HEK293T (cell line): Measurements from ENCODE around the gene HIVEP2.

Experiments used
- ARNT ChIP-seq: fragments of 450-650 bp; IDR thresholded peaks from 2 replicates; pipeline ENCODE4 v1.6.1; 2017; ENCODE audit warnings: mild to moderate bottlenecking
- BHLHE40 ChIP-seq: fragments of 450-650 bp; IDR thresholded peaks from 2 replicates; pipeline ENCODE4 v1.6.1; 2016; ENCODE audit warnings: mild to moderate bottlenecking, moderate library complexity, borderline replicate concordance
- ELF4 ChIP-seq: fragments of 450-650 bp; IDR thresholded peaks from 2 replicates; pipeline ENCODE4 v1.6.1; 2017; ENCODE audit warnings: antibody characterized with exemption
- FOXA1 ChIP-seq: fragments of 450-650 bp; IDR thresholded peaks from 2 replicates; pipeline ENCODE4 v1.6.1; 2016; ENCODE audit warnings: mild to moderate bottlenecking
- HDGF ChIP-seq: fragments of 450-650 bp; IDR thresholded peaks from 2 replicates; pipeline ENCODE4 v1.6.1; 2017; ENCODE audit warnings: antibody characterized with exemption, borderline replicate concordance
- NFRKB ChIP-seq: fragments of 450-650 bp; IDR thresholded peaks from 2 replicates; pipeline ENCODE4 v1.6.1; 2016; ENCODE audit warnings: mild to moderate bottlenecking, moderate library complexity
- SP1 ChIP-seq: fragments of 450-650 bp; IDR thresholded peaks from 2 replicates; pipeline ENCODE4 v1.6.1; 2017
- SUZ12 ChIP-seq: fragments of 450-650 bp; IDR thresholded peaks from 2 replicates; pipeline ENCODE4 v1.6.1; 2016; ENCODE audit warnings: mild to moderate bottlenecking
- TARDBP ChIP-seq: fragments of 450-650 bp; IDR thresholded peaks from 2 replicates; pipeline ENCODE4 v1.6.1; 2016

- TF ChIP-seq BHLHE40 (no peak), ARNT (no peak), NFRKB (no peak), HDGF (no peak), ELF4 (no peak), SP1 (no peak), FOXA1 (no peak), SUZ12 (no peak), TARDBP (no peak)
Measured at GRCh38 chr6:142946181-142946923, 1.4 kb upstream of the HIVEP2 start.
